Tibial nerve (tissue), 4 donors: ENCODE results near the gene LSAMP.

Experiments used
- CTCF ChIP-seq, 5 experiments: fragments of 200-600 bp in 3 of 5; fragments of 450-650 bp in 2 of 5; sonication (generic) in 3 of 5; IDR thresholded peaks; one replicate each; pipeline ENCODE4 v1.5.1; 2016 to 2019; ENCODE audit warnings: antibody characterized with exemption in 5 of 5, mild to moderate bottlenecking in 3 of 5, moderate library complexity in 2 of 5
- EP300 ChIP-seq, 2 donors: sonication (generic); formaldehyde crosslinking; IDR thresholded peaks; one replicate each; pipeline ENCODE4 v1.6.1; 2017; ENCODE audit warnings: antibody characterized with exemption in 2 of 2, mild to moderate bottlenecking in 1 of 2
- POLR2A ChIP-seq, 2 donors: fragments of 450-650 bp; IDR thresholded peaks; one replicate each; pipeline ENCODE4 v1.6.1; 2017; ENCODE audit warnings: antibody characterized with exemption in 2 of 2, mild to moderate bottlenecking in 2 of 2, moderate library complexity in 2 of 2

GRCh38 chr3:116069024-116069423 is 376.3 kb downstream of the LSAMP start:
- no peak for TF ChIP-seq EP300 (IDR thresholded peaks at IDR 0.05)
- no peak for TF ChIP-seq CTCF (IDR thresholded peaks at IDR 0.05)
- no peak for TF ChIP-seq POLR2A (IDR thresholded peaks at IDR 0.05)
